SK-N-SH (cell line): ENCODE measurements around the gene SUPT7L. TPM values are rescaled to one million over a fixed set of nuclear protein-coding genes. Genes with fewer than 3 reads are reported as not detected.
A peak's percentile ranks its signal among the peaks of the same experiment; 100 is the strongest.

ENCODE experiments used
- CTCF ChIA-PET: fragments of 300-600, 350-600 bp; formaldehyde crosslinking; extraction: SDS; loops from one replicate; lab custom pipeline; 2021; lab: Yijun Ruan, JAX
- POLR2A ChIA-PET: fragments of 350-600 bp; sonication (Branson Sonifier 250); formaldehyde crosslinking; extraction: SDS; loops from one replicate; lab custom pipeline; 2020; ENCODE audit warnings: antibody characterized with exemption, inconsistent platforms; lab: Yijun Ruan, JAX
- DNase-seq: peaks from one replicate; pipeline ENCODE4 v3.0.0; 2012
- H2AFZ ChIP-seq: fragments of 200-600 bp; sonication (generic); 2 replicates; pipeline ENCODE4 v1.8.1; 2016; ENCODE audit warnings: antibody characterized with exemption, mild to moderate bottlenecking, low read depth
- H3F3A ChIP-seq: fragments of 200-600 bp; sonication (generic); replicated peaks from 2 replicates; pipeline ENCODE3; 2016; ENCODE audit warnings: antibody characterized with exemption, mild to moderate bottlenecking; ENCODE audit not compliant: insufficient read depth
- H3K27ac ChIP-seq, 2 experiments: fragments of 200-500 bp in 1 of 2; fragments of 200-600 bp in 1 of 2; sonication (Bioruptor generic) in 1 of 2; sonication (generic), shearing (Covaris generic) in 1 of 2; 2 replicates each; pipeline versions ENCODE4 v1.5.1 to v1.6.1; 2014 to 2016; ENCODE audit warnings: low read depth in 2 of 2, inconsistent platforms in 1 of 2, low read length in 1 of 2, mild to moderate bottlenecking in 1 of 2, mixed read lengths in 1 of 2
- H3K27me3 ChIP-seq: fragments of 200-600 bp; sonication (generic), shearing (Covaris generic); 2 replicates; pipeline ENCODE4 v1.6.1; 2016; ENCODE audit warnings: mixed run types; ENCODE audit not compliant: insufficient read depth
- H3K36me3 ChIP-seq, 2 experiments: fragments of 200-500 bp in 1 of 2; fragments of 200-600 bp in 1 of 2; sonication (Bioruptor generic) in 1 of 2; sonication (generic) in 1 of 2; replicated peaks in 1 of 2; 2 replicates each; pipeline versions ENCODE3 to v1.5.1; 2014 to 2016; ENCODE audit warnings: low read length in 1 of 2, mild to moderate bottlenecking in 1 of 2; ENCODE audit not compliant: insufficient read depth in 2 of 2, control insufficient read depth in 1 of 2
- H3K4me1 ChIP-seq, 2 experiments: fragments of 200-500 bp in 1 of 2; fragments of 200-600 bp in 1 of 2; sonication (Bioruptor generic) in 1 of 2; sonication (generic), shearing (Covaris generic) in 1 of 2; 2 replicates each; pipeline versions ENCODE4 v1.5.1 to v1.6.1; 2014 to 2016; ENCODE audit warnings: low read depth in 1 of 2, low read length in 1 of 2, mixed run types in 1 of 2; ENCODE audit not compliant: insufficient read depth in 2 of 2, control insufficient read depth in 1 of 2
- H3K4me2 ChIP-seq: fragments of 200-600 bp; sonication (generic), shearing (Covaris generic); 2 replicates; pipeline ENCODE4 v1.6.1; 2017; ENCODE audit warnings: mixed run types
- H3K4me3 ChIP-seq, 2 experiments: fragments of 200-500 bp in 1 of 2; fragments of 200-600 bp in 1 of 2; sonication (Bioruptor generic) in 1 of 2; sonication (generic), shearing (Covaris generic) in 1 of 2; 2 replicates each; pipeline versions ENCODE4 v1.5.1 to v1.8.1; 2014 to 2016; ENCODE audit warnings: low read depth in 2 of 2, inconsistent platforms in 1 of 2, low read length in 1 of 2, mild to moderate bottlenecking in 1 of 2, mixed read lengths in 1 of 2, moderate library complexity in 1 of 2
- H3K79me2 ChIP-seq: fragments of 200-600 bp; sonication (generic); 2 replicates; pipeline ENCODE4 v1.8.1; 2017; ENCODE audit warnings: mild to moderate bottlenecking; ENCODE audit not compliant: insufficient read depth
- H3K9ac ChIP-seq: fragments of 200-600 bp; sonication (generic); 2 replicates; pipeline ENCODE4 v1.6.1; 2017; ENCODE audit warnings: mixed run types
- H3K9me2 ChIP-seq: fragments of 200-600 bp; sonication (generic); 2 replicates; pipeline ENCODE4 v1.6.1; 2017; ENCODE audit warnings: mixed run types
- H3K9me3 ChIP-seq: fragments of 200-600 bp; sonication (generic); 2 replicates; pipeline ENCODE4 v1.6.1; 2017; ENCODE audit warnings: mixed run types, mild to moderate bottlenecking, moderate library complexity
- H4K20me1 ChIP-seq: fragments of 200-600 bp; sonication (generic); 2 replicates; pipeline ENCODE4 v1.6.1; 2017; ENCODE audit warnings: mild to moderate bottlenecking, mixed run types; ENCODE audit not compliant: insufficient read depth
- EZH2phosphoT487 ChIP-seq: fragments of 200-600 bp; sonication (generic); IDR thresholded peaks from 2 replicates; pipeline ENCODE4 v1.6.1; 2017; ENCODE audit warnings: low read depth, mixed run types, mild to moderate bottlenecking, antibody characterized with exemption, moderate library complexity, borderline replicate concordance
- FOXM1 ChIP-seq: IDR thresholded peaks from 2 replicates; pipeline ENCODE4 v1.4.0; 2012; ENCODE audit warnings: low read depth, mild to moderate bottlenecking
- GABPA ChIP-seq: IDR thresholded peaks from 2 replicates; pipeline ENCODE4 v1.4.0; 2012; ENCODE audit warnings: low read depth, mild to moderate bottlenecking
- MEF2A ChIP-seq: IDR thresholded peaks from 2 replicates; pipeline ENCODE4 v1.4.0; 2012; ENCODE audit warnings: low read depth, borderline replicate concordance
- NFIC ChIP-seq: IDR thresholded peaks from 2 replicates; pipeline ENCODE4 v1.4.0; 2012; ENCODE audit warnings: borderline replicate concordance
- RAD21 ChIP-seq: IDR thresholded peaks from 2 replicates; pipeline ENCODE4 v1.6.1; 2012; ENCODE audit warnings: mild to moderate bottlenecking, low read length
- RCOR1 ChIP-seq: fragments of 150-350 bp; IDR thresholded peaks from 2 replicates; pipeline ENCODE4 v1.6.1; 2017; ENCODE audit warnings: antibody characterized with exemption, low read length
- RFX5 ChIP-seq: IDR thresholded peaks from 2 replicates; pipeline ENCODE4 v1.6.1; 2012; ENCODE audit warnings: mild to moderate bottlenecking, improper control_type of control experiment, low read length
- SIN3A ChIP-seq: IDR thresholded peaks from 2 replicates; pipeline ENCODE4 v1.6.1; 2012; ENCODE audit warnings: low read depth, mild to moderate bottlenecking, low read length, moderate library complexity, borderline replicate concordance
- TAF1 ChIP-seq: IDR thresholded peaks from 2 replicates; pipeline ENCODE4 v1.6.1; 2012; ENCODE audit warnings: low read depth, mild to moderate bottlenecking, low read length, moderate library complexity, borderline replicate concordance
- TEAD4 ChIP-seq: IDR thresholded peaks from 2 replicates; pipeline ENCODE4 v1.4.0; 2012; ENCODE audit warnings: mild to moderate bottlenecking, borderline replicate concordance; ENCODE audit not compliant: insufficient read depth
- USF1 ChIP-seq: IDR thresholded peaks from 2 replicates; pipeline ENCODE4 v1.4.0; 2012; ENCODE audit warnings: low read depth, borderline replicate concordance
- YY1 ChIP-seq: IDR thresholded peaks from 2 replicates; pipeline ENCODE4 v1.4.0; 2012; ENCODE audit warnings: low read depth, mild to moderate bottlenecking
- ZBTB33 ChIP-seq: IDR thresholded peaks from 2 replicates; pipeline ENCODE4 v1.4.0; 2012; ENCODE audit warnings: low read depth, borderline replicate concordance
- WGBS: methylation state at CpG from one replicate; pipeline ENCODE4 v1.1.6; 2017; ENCODE audit warnings: low lambda C conversion rate; 5-methylcytosine and 5-hydroxymethylcytosine counted together
- polyA plus RNA-seq, 3 experiments: library from polyadenylated mRNA; depleted of rRNA; stranded (reverse); fragments of >200 nt; gene quantifications; 2 replicates each; pipeline ENCODE4 v1.2.3, GENCODE V29; 2012
- TF ChIP-seq, protein P1 (sequence below): IDR thresholded peaks from 2 replicates; pipeline ENCODE4; 2012
- TF ChIP-seq, protein P2 (sequence below): fragments of 150-350 bp; IDR thresholded peaks from 2 replicates; pipeline ENCODE4 v1.6.1; 2016; ENCODE audit warnings: mild to moderate bottlenecking, low read depth, low read length

SUPT7L gene
- polyA plus RNA-seq, 1 of the 3 experiments (the other 2 are of a cell fraction): 49.7 TPM

DNA sequence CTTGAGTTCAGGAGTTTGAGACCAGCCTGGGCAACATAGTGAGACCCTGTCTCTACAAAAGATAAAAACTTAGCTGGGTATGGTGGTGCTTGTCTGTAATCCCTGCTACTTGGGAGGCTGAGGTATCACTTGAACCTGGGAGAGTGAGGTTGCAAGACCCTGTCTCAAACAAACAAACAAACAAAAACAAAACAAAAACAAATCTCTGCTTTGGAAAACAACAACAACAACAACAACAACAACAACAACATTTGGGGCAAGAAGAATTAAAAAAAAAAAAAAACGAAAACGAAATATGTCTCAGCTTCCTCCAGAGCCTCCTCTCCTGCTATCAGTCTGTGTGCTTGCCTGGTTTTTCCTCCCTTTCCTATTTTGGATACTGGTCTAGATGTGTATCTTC is 17.2 kb upstream of the SUPT7L start:
- Histone ChIP-seq H3K4me3 (no peak overlapping the region), H2AFZ (no peak overlapping the region), H3K9ac (no peak overlapping the region), H3K79me2 (no peaks in the 10 kb centered on the region), H3K27ac (peak overlapping the region in 1 of 2 experiments; percentile 93; a peak in 1 of 4 replicates), H4K20me1 (no peaks in the 10 kb centered on the region), H3K4me2 (no peak overlapping the region), H3K4me1 (peaks cover 0 to 19% of the 10 kb centered on the region in 2 experiments; a peak in 2 of 4 replicates), H3K27me3 (no peaks in the 10 kb centered on the region), H3K36me3 (peaks cover 41 to 43% of the 10 kb centered on the region in 2 experiments), H3K9me2 (no peaks in the 10 kb centered on the region), H3K9me3 (no peaks in the 10 kb centered on the region), H3F3A (peaks cover 29% of the 10 kb centered on the region)
- ChIA-PET CTCF (interaction anchor here (5.5 to 17.5 kb wide), 2 partner anchors 14 to 20 kb away, joined by 146 to 333 read pairs; partner anchors contain the start of genes SLC4A1AP and SUPT7L), POLR2A (interaction anchor here (1.5 kb wide), 1 partner anchor 17 kb away, joined by 3 read pairs; the partner anchor contains the start of genes SLC4A1AP and SUPT7L)
- no peak for DNase-seq
- TF ChIP-seq USF1 (no peak), TAF1 (no peak), MEF2A (no peak), EZH2phosphoT487 (no peak), ZBTB33 (no peak), FOXM1 (no peak), RCOR1 (no peak), TEAD4 (no peak), YY1 (no peak), RAD21 (no peak), NFIC (no peak), SIN3A (no peak), GABPA (no peak), RFX5 (no peak)
- TF ChIP-seq, protein P1, sequence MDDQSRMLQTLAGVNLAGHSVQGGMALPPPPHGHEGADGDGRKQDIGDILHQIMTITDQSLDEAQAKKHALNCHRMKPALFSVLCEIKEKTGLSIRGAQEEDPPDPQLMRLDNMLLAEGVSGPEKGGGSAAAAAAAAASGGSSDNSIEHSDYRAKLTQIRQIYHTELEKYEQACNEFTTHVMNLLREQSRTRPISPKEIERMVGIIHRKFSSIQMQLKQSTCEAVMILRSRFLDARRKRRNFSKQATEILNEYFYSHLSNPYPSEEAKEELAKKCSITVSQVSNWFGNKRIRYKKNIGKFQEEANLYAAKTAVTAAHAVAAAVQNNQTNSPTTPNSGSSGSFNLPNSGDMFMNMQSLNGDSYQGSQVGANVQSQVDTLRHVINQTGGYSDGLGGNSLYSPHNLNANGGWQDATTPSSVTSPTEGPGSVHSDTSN: no peak
- TF ChIP-seq, protein P2, sequence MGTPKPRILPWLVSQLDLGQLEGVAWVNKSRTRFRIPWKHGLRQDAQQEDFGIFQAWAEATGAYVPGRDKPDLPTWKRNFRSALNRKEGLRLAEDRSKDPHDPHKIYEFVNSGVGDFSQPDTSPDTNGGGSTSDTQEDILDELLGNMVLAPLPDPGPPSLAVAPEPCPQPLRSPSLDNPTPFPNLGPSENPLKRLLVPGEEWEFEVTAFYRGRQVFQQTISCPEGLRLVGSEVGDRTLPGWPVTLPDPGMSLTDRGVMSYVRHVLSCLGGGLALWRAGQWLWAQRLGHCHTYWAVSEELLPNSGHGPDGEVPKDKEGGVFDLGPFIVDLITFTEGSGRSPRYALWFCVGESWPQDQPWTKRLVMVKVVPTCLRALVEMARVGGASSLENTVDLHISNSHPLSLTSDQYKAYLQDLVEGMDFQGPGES: no peak
- 94% methylated on average over 2 of the region's 2 CpGs for WGBS
